ENCODE results near the gene SKI. TPM values are rescaled to one million over a fixed set of nuclear protein-coding genes. Genes with fewer than 3 reads are reported as not detected.

SKI gene
- total RNA-seq, 2 donors from 2014 or later = 65.4 to 79.2 TPM

- TF ChIP-seq CTCF (conservative IDR thresholded peaks at IDR 0.05) = no peak
- Mint-ChIP-seq H3K4me1 (peaks cover 15% of the 10 kb centered on the region), H3K36me3 (ENCODE audit: low read depth) (peaks cover 29% of the 10 kb centered on the region), H3K4me3 (no peak overlapping the region), H3K9me3 (peaks cover 7% of the 10 kb centered on the region), H3K27ac (no peak overlapping the region), H3K27me3 (ENCODE audit: insufficient read depth) (no peaks in the 10 kb centered on the region)
- Histone ChIP-seq H3K27ac (ENCODE audit: low read depth, low read length) (peak overlapping the region; percentile 10), H3K4me3 (ENCODE audit: low read length) (no peak overlapping the region), H3K9ac (ENCODE audit: extremely low read depth, low read length, poor library complexity, severe bottlenecking) (no peak overlapping the region), H3K4me1 (ENCODE audit: control insufficient read depth, insufficient read depth, low read length) (peaks cover 15% of the 10 kb centered on the region), H3K36me3 (ENCODE audit: control insufficient read depth, insufficient read depth, low read length) (no peaks in the 10 kb centered on the region), H3K27me3 (ENCODE audit: control insufficient read depth, insufficient read depth, low read length, poor library complexity, severe bottlenecking) (no peaks in the 10 kb centered on the region), H3K9me3 (ENCODE audit: control insufficient read depth, low read length) (no peaks in the 10 kb centered on the region)
- WGBS, 2 experiments (ENCODE audit: insufficient coverage in 1 of 2, insufficient read length in 1 of 2) = 83 to 88% methylated on average over 14 of the region's 14 CpGs
- DNase-seq = no peak
Measured at GRCh38 chr1:2275796-2276536, 47.8 kb downstream of the SKI start.

- Mint-ChIP-seq H3K36me3 (ENCODE audit: low read depth) (peaks cover 29% of the 10 kb centered on the region), H3K4me3 (no peak overlapping the region), H3K27ac (no peak overlapping the region), H3K9me3 (peaks cover 7% of the 10 kb centered on the region), H3K4me1 (peaks cover 15% of the 10 kb centered on the region), H3K27me3 (ENCODE audit: insufficient read depth) (no peaks in the 10 kb centered on the region)
- H3K27ac ChIP-seq (ENCODE audit: low read depth, low read length) = peak overlapping the region; percentile 10
- H3K4me3 ChIP-seq (ENCODE audit: low read length) = no peak overlapping the region
- peaks cover 15% of the 10 kb centered on the region for H3K4me1 ChIP-seq (ENCODE audit: control insufficient read depth, insufficient read depth, low read length)
- 91 to 96% methylated on average over 7 to 12 of the region's 12 CpGs for WGBS, 2 experiments (ENCODE audit: insufficient coverage in 1 of 2, insufficient read length in 1 of 2)
- no peak overlapping the region for H3K9ac ChIP-seq (ENCODE audit: extremely low read depth, low read length, poor library complexity, severe bottlenecking)
- H3K27me3 ChIP-seq (ENCODE audit: control insufficient read depth, insufficient read depth, low read length, poor library complexity, severe bottlenecking) = no peaks in the 10 kb centered on the region
- no peaks in the 10 kb centered on the region for H3K36me3 ChIP-seq (ENCODE audit: control insufficient read depth, insufficient read depth, low read length)
- H3K9me3 ChIP-seq (ENCODE audit: control insufficient read depth, low read length) = no peaks in the 10 kb centered on the region
- TF ChIP-seq CTCF (conservative IDR thresholded peaks at IDR 0.05) = no peak
- no peak for DNase-seq
Measured at GRCh38 chr1:2276803-2277580, 48.9 kb downstream of the SKI start.

GRCh38 chr1:2277741-2278488 is 49.8 kb downstream of the SKI start:
- DNase-seq = no peak
- peaks cover 29% of the 10 kb centered on the region for H3K36me3 Mint-ChIP-seq (ENCODE audit: low read depth)
- no peaks in the 10 kb centered on the region for H3K36me3 ChIP-seq (ENCODE audit: control insufficient read depth, insufficient read depth, low read length)
- H3K9ac ChIP-seq (ENCODE audit: extremely low read depth, low read length, poor library complexity, severe bottlenecking) = no peak overlapping the region
- TF ChIP-seq CTCF (conservative IDR thresholded peaks at IDR 0.05) = no peak
- H3K4me1 ChIP-seq (ENCODE audit: control insufficient read depth, insufficient read depth, low read length) = peaks cover 15% of the 10 kb centered on the region
- H3K27me3 ChIP-seq (ENCODE audit: control insufficient read depth, insufficient read depth, low read length, poor library complexity, severe bottlenecking) = no peaks in the 10 kb centered on the region
- peaks cover 7% of the 10 kb centered on the region for H3K9me3 Mint-ChIP-seq
- no peaks in the 10 kb centered on the region for H3K9me3 ChIP-seq (ENCODE audit: control insufficient read depth, low read length)
- peak overlapping the region; percentile 70 for H3K27ac ChIP-seq (ENCODE audit: low read depth, low read length)
- peak overlapping the region; percentile 87 for H3K27ac Mint-ChIP-seq
- 94% methylated on average over 17 to 25 of the region's 25 CpGs for WGBS, 2 experiments (ENCODE audit: insufficient coverage in 1 of 2, insufficient read length in 1 of 2)
- no peak overlapping the region for H3K4me3 ChIP-seq (ENCODE audit: low read length)
- no peaks in the 10 kb centered on the region for H3K27me3 Mint-ChIP-seq (ENCODE audit: insufficient read depth)
- no peak overlapping the region for H3K4me3 Mint-ChIP-seq
- peaks cover 12% of the 10 kb centered on the region for H3K4me1 Mint-ChIP-seq

Data from endodermal cell (in vitro differentiated cells).